HG02571 (cell line): ENCODE results near the gene CIT.
"Not testable (repeated sequence)": the region's sequence is repeated elsewhere in the genome, so short reads cannot be mapped to it uniquely, and the experiment has no call there.

Experiments
- ATAC-seq: cut with Tn5 transposase; IDR thresholded peaks from one replicate; pipeline ENCODE4 v1.9.1; 2021; ENCODE audit warnings: mild to moderate bottlenecking, moderate library complexity; ENCODE audit not compliant: unreplicated experiment

CIT gene

GRCh38 chr12:119744900-119745606, 132.1 kb downstream of the CIT start:
- ATAC-seq: no peak

- ATAC-seq: no peak
These were observed 134.4 kb downstream of the CIT start for GRCh38 chr12:119742700-119743099.

GRCh38 chr12:119740830-119741229, 136.3 kb downstream of the CIT start:
- ATAC-seq: no peak

GRCh38 chr12:119735079-119735478, 142.0 kb downstream of the CIT start:
- no peak for ATAC-seq

GRCh38 chr12:119730381-119730780, 146.7 kb downstream of the CIT start:
- ATAC-seq: no peak

GRCh38 chr12:119729871-119730270, 147.2 kb downstream of the CIT start:
- no peak for ATAC-seq

GRCh38 chr12:119728444-119728745, 148.7 kb downstream of the CIT start:
- no peak for ATAC-seq

- no peak for ATAC-seq
These were observed 149.3 kb downstream of the CIT start for GRCh38 chr12:119727600-119728443.

GRCh38 chr12:119725523-119725922, 151.6 kb downstream of the CIT start:
- ATAC-seq: no peak

GRCh38 chr12:119721306-119721705, 155.8 kb downstream of the CIT start:
- ATAC-seq: no peak

- no peak for ATAC-seq
These were observed 156.8 kb downstream of the CIT start for GRCh38 chr12:119720349-119720748.

GRCh38 chr12:119718141-119718540, 159.0 kb downstream of the CIT start:
- ATAC-seq: no peak

- ATAC-seq: no peak
These were observed 161.9 kb downstream of the CIT start for GRCh38 chr12:119715268-119715620.

- no peak for ATAC-seq
These were observed 162.4 kb downstream of the CIT start for GRCh38 chr12:119714614-119715267.

GRCh38 chr12:119713551-119714031, 163.5 kb downstream of the CIT start:
- ATAC-seq: no peak

- ATAC-seq: no peak
These were observed 164.4 kb downstream of the CIT start for GRCh38 chr12:119712721-119713120.

- no peak for ATAC-seq
These were observed 165.4 kb downstream of the CIT start for GRCh38 chr12:119711693-119712092.

- ATAC-seq: no peak
These were observed 166.1 kb downstream of the CIT start for GRCh38 chr12:119710965-119711551.

GRCh38 chr12:119710374-119710964, 166.7 kb downstream of the CIT start:
- no peak for ATAC-seq

GRCh38 chr12:119706427-119706826, 170.7 kb downstream of the CIT start:
- ATAC-seq: not testable (repeated sequence)

- ATAC-seq: no peak
These were observed 171.9 kb downstream of the CIT start for GRCh38 chr12:119705182-119705581.
